ENCODE results near the gene PPIL6. TPM values are rescaled to one million over a fixed set of nuclear protein-coding genes. Genes with fewer than 3 reads are reported as not detected.

Gene PPIL6
- polyA plus RNA-seq, 1 experiment = 0.83 TPM

DNA sequence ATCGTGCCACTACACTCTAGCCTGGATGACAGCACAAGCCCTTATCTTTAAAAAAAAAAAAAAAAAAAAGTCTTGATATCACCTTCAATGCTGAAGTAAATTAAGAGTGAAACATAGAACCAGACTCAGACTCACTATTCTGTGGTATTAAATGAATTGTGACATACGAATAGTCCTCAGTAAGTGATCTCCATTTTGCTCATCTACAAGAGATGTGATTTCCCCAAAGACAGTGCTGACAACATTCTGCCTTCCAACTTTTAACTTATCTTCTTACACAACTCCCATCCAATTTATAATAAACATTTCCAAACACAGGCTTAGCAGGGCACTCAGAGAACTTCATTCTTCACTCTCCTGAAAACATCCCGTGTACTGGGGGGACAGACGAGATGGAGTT, 34.6 kb upstream of the PPIL6 start:
- ChIA-PET POLR2A (no interaction called here), CTCF (no interaction called here)
- Histone ChIP-seq H3K27ac (ENCODE audit: low read depth, low read length) (no peak overlapping the region), H3K4me3 (ENCODE audit: low read depth, low read length) (no peak overlapping the region), H3K27me3 (ENCODE audit: control insufficient read depth, insufficient read depth, low read length) (no peaks in the 10 kb centered on the region), H3K9me3 (ENCODE audit: control insufficient read depth, insufficient read depth, low read length) (no peaks in the 10 kb centered on the region)
- no peak for DNase-seq (ENCODE audit: low read depth, low spot score)
- no peak for TF ChIP-seq CTCF (IDR thresholded peaks at IDR 0.05; ENCODE audit: low read depth, low read length)

DNA sequence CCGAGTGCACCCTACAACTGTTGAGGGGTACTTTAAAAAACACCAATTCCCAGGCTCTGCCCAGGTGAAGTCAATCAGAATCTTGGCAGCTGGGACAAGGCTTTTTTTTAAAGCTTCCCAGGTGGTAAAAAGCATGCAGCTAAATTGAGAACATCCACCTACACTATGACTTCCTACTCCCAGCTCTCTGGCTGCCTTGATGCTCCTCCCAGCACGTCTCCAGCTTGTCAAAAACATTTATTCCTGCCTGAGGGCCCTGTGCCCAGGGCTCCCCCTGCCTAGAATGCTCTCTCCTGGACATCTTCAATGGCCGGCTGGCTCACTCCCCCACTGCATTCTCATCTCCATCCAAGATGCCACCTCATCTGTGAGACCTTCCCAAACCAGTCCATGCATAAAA, 32.7 kb upstream of the PPIL6 start:
- ChIA-PET CTCF (no interaction called here), POLR2A (no interaction called here)
- Histone ChIP-seq H3K4me3 (ENCODE audit: low read depth, low read length) (no peak overlapping the region), H3K27ac (ENCODE audit: low read depth, low read length) (no peak overlapping the region), H3K9me3 (ENCODE audit: control insufficient read depth, insufficient read depth, low read length) (no peaks in the 10 kb centered on the region), H3K27me3 (ENCODE audit: control insufficient read depth, insufficient read depth, low read length) (no peaks in the 10 kb centered on the region)
- DNase-seq (ENCODE audit: low read depth, low spot score) = no peak
- TF ChIP-seq CTCF (IDR thresholded peaks at IDR 0.05; ENCODE audit: low read depth, low read length) = no peak

- no peak overlapping the region for H3K27ac ChIP-seq (ENCODE audit: low read depth, low read length)
- no peak overlapping the region for H3K4me3 ChIP-seq (ENCODE audit: low read depth, low read length)
- no peaks in the 10 kb centered on the region for H3K27me3 ChIP-seq (ENCODE audit: control insufficient read depth, insufficient read depth, low read length)
- ChIA-PET CTCF (no interaction called here), POLR2A (no interaction called here)
- no peak for DNase-seq (ENCODE audit: low read depth, low spot score)
- TF ChIP-seq CTCF (IDR thresholded peaks at IDR 0.05; ENCODE audit: low read depth, low read length) = no peak
- H3K9me3 ChIP-seq (ENCODE audit: control insufficient read depth, insufficient read depth, low read length) = no peaks in the 10 kb centered on the region
These were observed 31.9 kb upstream of the PPIL6 start for GRCh38 chr6:109472132-109472995.

GRCh38 chr6:109471105-109471810, 30.8 kb upstream of the PPIL6 start:
- no peaks in the 10 kb centered on the region for H3K27me3 ChIP-seq (ENCODE audit: control insufficient read depth, insufficient read depth, low read length)
- no peak overlapping the region for H3K27ac ChIP-seq (ENCODE audit: low read depth, low read length)
- no peak overlapping the region for H3K4me3 ChIP-seq (ENCODE audit: low read depth, low read length)
- POLR2A ChIA-PET = no interaction called here
- TF ChIP-seq CTCF (IDR thresholded peaks at IDR 0.05; ENCODE audit: low read depth, low read length) = no peak
- no peaks in the 10 kb centered on the region for H3K9me3 ChIP-seq (ENCODE audit: control insufficient read depth, insufficient read depth, low read length)
- DNase-seq (ENCODE audit: low read depth, low spot score) = no peak
- CTCF ChIA-PET = no interaction called here

- Histone ChIP-seq H3K27ac (ENCODE audit: low read depth, low read length) (no peak overlapping the region), H3K4me3 (ENCODE audit: low read depth, low read length) (no peak overlapping the region), H3K9me3 (ENCODE audit: control insufficient read depth, insufficient read depth, low read length) (no peaks in the 10 kb centered on the region), H3K27me3 (ENCODE audit: control insufficient read depth, insufficient read depth, low read length) (no peaks in the 10 kb centered on the region)
- ChIA-PET CTCF (interaction anchor here (0.9 kb wide), 1 partner anchor 29 kb away, joined by 4 read pairs; the partner anchor contains the start of genes PPIL6 and SMPD2), POLR2A (no interaction called here)
- no peak for DNase-seq (ENCODE audit: low read depth, low spot score)
- TF ChIP-seq CTCF (IDR thresholded peaks at IDR 0.05; ENCODE audit: low read depth, low read length) = no peak
These were observed 29.3 kb upstream of the PPIL6 start for GRCh38 chr6:109469591-109470189.
